HepG2 (cell line): ENCODE data around the gene KRT4.

Experiments used
- ELF4 ChIP-seq: sonication (generic); formaldehyde crosslinking; IDR thresholded peaks from 2 replicates; pipeline ENCODE4 v1.5.0; 2020; ENCODE audit warnings: missing genetic modification reagents, mild to moderate bottlenecking, moderate library complexity, borderline replicate concordance
- ERF ChIP-seq: IDR thresholded peaks from 2 replicates; pipeline ENCODE4 v1.6.1; 2018; ENCODE audit warnings: missing biosample characterization, missing genetic modification reagents
- ESRRA ChIP-seq: sonication (generic); formaldehyde crosslinking; IDR thresholded peaks from 2 replicates; pipeline ENCODE4 v1.5.1; 2020; ENCODE audit warnings: mild to moderate bottlenecking, low read depth, missing genetic modification reagents
- GABPA ChIP-seq, 2 experiments: IDR thresholded peaks; 2 replicates each; pipeline ENCODE4 v1.6.1; 2011 to 2016; ENCODE audit warnings: low read depth in 2 of 2, low read length in 1 of 2, missing biosample characterization in 1 of 2, missing genetic modification characterization in 1 of 2
- HNF4G ChIP-seq, 2 experiments: sonication (generic) in 1 of 2; formaldehyde crosslinking in 1 of 2; IDR thresholded peaks; 2 replicates each; pipeline versions ENCODE4 v1.4.0 to v1.6.1; 2011 to 2020; ENCODE audit warnings: borderline replicate concordance in 2 of 2, low read depth in 2 of 2, mild to moderate bottlenecking in 2 of 2, low read length in 1 of 2, missing genetic modification reagents in 1 of 2, moderate library complexity in 1 of 2
- NFRKB ChIP-seq: fragments of 450-650 bp; IDR thresholded peaks from 2 replicates; pipeline ENCODE4 v1.6.1; 2017
- POLR2A ChIP-seq, 2 experiments: IDR thresholded peaks; 2 replicates each; pipeline ENCODE4 v1.6.1; 2011; ENCODE audit warnings: low read depth in 2 of 2, low read length in 2 of 2, mild to moderate bottlenecking in 1 of 2, moderate library complexity in 1 of 2; ENCODE audit not compliant: insufficient read depth in 1 of 2
- SMAD1 ChIP-seq: sonication (generic); formaldehyde crosslinking; IDR thresholded peaks from 2 replicates; pipeline ENCODE4 v1.4.0; 2020; ENCODE audit warnings: missing genetic modification reagents, low read depth, mild to moderate bottlenecking, borderline replicate concordance
- SMARCE1 ChIP-seq: fragments of 450-650 bp; IDR thresholded peaks from 2 replicates; pipeline ENCODE4 v1.6.1; 2017; ENCODE audit warnings: borderline replicate concordance
- TP53 ChIP-seq: sonication (generic); formaldehyde crosslinking; conservative IDR thresholded peaks from 2 replicates; pipeline ENCODE4 v1.4.0; 2020; ENCODE audit warnings: missing genetic modification reagents
- ZNF703 ChIP-seq: sonication (generic); formaldehyde crosslinking; IDR thresholded peaks from 2 replicates; pipeline ENCODE4 v1.5.1; 2020; ENCODE audit warnings: missing genetic modification reagents, mild to moderate bottlenecking, moderate library complexity, borderline replicate concordance
- ZNF776 ChIP-seq: sonication (generic); formaldehyde crosslinking; IDR thresholded peaks from 2 replicates; pipeline ENCODE4 v1.4.0; 2020; ENCODE audit warnings: mild to moderate bottlenecking, missing genetic modification reagents

- TF ChIP-seq TP53 (CRISPR knock-in tag) (no peak), ELF4 (CRISPR knock-in tag) (no peak), ZNF776 (CRISPR knock-in tag) (no peak), GABPA (IDR thresholded peaks at IDR 0.05; ENCODE audit: low read depth, low read length) (no peak), GABPA (CRISPR knock-in tag; IDR thresholded peaks at IDR 0.05; ENCODE audit: low read depth) (no peak), POLR2A (IDR thresholded peaks at IDR 0.05; ENCODE audit: insufficient read depth in 1 of 2, low read depth in 2 of 2, low read length in 2 of 2) (no peak), HNF4G (IDR thresholded peaks at IDR 0.05; ENCODE audit: borderline replicate concordance, low read depth, low read length) (no peak), HNF4G (CRISPR knock-in tag; IDR thresholded peaks at IDR 0.05; ENCODE audit: borderline replicate concordance, low read depth) (no peak), ERF (CRISPR knock-in tag) (no peak), SMARCE1 (no peak), SMAD1 (no peak), ESRRA (CRISPR knock-in tag) (no peak), NFRKB (no peak), ZNF703 (CRISPR knock-in tag) (no peak)
Measured at GRCh38 chr12:52850681-52851080, 36.8 kb upstream of the KRT4 start.
